HG03442 (cell line): Measurements from ENCODE around the gene PDYN.

Experiments used
- ATAC-seq: cut with Tn5 transposase; IDR thresholded peaks from one replicate; pipeline ENCODE4 v1.9.1; 2021; ENCODE audit warnings: mild to moderate bottlenecking, moderate library complexity; ENCODE audit not compliant: unreplicated experiment

The PDYN gene

DNA sequence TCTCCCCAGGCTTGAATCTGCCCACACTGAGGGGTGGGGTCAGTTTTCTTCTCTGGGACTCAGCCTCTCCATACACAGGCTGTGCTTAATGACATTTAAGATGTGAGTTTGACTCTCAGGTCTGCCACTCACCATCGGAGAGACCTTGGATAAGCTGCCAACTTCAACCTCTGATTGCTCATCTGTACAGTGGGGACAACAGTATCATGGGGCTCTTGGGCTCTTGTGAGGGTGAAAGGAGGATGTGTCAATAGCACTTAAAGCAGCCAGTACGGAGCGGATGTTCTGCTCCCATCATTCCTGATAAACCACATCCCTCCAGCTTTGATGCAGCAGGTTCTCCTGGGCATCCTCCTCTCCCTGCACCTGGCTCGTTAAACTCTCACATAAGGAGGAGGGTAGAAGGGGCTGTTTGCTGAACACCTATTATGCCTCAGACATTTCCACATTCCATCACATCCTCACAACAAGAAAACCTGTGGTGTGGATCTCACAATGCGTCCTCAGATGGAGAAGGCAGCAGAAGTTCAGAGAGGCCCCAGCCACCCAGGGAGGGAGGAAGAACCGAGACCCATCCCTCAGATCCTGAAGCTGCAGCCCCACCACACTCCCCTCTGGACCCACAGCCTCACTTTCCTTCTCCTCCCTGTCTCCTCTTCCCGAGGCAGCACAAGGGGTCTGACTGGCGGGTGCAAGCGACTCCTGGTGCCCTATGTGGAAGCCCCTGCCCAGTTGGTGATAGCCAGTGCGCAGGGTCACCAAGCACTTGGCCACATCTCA lies 1.9 kb upstream of the PDYN start:
- no peak for ATAC-seq

DNA sequence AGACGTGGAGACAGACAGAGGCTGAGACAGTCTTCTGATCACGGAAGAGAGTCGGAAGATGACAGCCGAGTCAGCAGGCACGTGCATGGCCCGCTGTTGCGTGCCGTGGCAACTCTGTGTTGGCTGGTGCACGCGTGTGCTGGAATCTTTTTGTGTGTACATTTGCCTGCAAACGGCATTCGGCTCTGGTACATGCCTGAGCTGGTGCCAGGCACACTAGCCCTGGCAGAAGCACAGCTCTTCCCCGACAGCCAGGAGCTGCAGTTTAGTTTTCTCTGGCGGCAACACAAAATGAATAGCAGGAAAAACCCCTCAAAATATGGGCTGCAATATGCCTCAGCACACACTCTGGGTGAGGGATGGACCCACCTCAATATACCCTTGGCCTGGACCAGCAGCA lies 769 bp upstream of the PDYN start:
- no peak for ATAC-seq

DNA sequence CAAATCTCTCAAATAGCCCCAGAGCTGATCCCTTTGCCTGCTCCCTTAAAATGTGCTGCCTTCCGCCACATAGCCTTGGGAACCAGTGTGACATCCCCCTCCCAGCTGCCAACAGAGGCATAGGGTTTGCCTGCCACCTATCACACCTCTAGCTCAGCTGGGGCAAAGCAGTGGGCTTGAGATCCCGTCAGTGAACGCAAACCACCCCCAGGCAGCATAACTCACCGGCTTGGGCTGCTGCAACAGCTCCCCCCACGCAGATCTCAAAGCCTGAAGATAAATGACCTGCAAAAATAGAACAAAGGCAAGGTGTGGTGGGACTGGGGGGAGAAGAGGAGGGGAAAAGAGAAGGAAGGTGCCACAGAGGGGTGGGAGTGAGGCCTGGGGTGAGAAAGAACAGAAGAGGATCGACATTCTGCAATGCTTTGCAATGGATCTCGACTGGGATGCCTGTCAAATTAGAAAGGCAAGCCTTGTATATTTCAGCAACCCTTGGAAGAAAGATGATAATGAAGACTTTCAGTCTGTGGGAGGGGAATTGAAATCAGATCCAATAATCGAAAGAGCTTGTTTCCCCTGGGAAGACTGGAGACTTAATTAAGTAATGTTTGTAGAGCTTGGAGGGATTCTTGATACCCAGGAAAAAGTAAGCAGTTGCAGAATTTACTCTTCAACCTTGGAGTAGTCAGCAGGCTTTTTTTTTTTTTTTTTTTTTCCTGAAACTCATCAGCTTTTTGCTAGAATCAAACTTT lies 1.3 kb downstream of the PDYN start:
- no peak for ATAC-seq

DNA sequence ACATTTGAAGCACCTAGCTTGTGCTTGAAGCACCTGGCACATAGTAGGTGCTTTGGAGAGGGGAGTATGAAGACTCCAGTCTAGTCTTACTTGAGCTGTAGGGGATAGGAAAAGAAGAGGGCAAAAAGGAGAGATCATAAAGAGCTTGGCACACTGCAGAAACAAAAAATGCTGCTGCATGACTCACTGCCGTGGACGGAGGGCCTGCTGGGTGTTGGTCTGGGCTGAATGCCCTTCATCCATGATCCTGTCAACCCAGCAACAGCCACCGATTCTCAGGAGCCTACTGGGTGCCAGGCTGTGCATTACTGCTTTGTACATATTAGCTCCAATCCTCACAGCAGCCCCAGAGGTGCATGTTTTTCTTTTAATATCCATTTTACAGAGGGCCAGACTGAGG lies 6.0 kb downstream of the PDYN start:
- ATAC-seq = no peak

DNA sequence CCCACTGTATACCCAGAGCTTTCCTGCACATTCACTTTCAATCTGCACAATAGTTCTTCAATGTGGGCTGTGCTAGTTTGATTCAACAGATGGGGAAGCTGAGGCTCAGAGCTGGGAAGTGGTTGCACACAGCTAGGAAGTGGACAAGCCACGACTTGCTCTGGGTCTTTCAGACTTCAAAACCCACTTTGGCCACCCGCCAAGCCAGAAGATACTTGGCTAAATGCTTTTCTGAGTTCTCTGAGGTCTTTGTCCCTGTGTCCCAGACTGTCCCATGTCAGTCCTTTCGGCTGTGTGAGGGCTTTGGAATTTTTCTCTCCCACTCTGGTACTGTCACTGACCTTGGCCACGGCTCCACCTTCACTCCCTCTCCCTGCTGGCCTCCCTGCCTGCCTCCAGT lies 10.6 kb downstream of the PDYN start:
- ATAC-seq = no peak

DNA sequence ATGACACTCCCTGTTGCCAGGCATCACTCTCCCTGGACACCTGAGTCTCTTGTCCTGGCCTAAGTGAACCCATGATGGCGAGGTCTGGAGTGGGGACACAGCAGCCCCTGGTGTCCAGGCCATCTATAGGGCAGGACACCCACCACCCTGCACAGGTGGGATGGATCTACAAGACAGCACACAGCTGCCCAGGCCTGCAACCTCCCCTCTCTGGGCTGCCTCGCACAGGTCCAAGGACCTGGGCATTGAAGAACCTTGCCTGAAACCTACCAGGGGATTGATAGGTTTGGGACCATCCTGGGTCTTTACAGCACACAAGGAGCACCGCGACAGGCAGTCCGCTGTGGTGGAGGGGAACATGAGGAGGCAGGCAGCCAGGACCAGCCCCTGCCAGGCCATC lies 11.2 kb downstream of the PDYN start:
- ATAC-seq = no peak

DNA sequence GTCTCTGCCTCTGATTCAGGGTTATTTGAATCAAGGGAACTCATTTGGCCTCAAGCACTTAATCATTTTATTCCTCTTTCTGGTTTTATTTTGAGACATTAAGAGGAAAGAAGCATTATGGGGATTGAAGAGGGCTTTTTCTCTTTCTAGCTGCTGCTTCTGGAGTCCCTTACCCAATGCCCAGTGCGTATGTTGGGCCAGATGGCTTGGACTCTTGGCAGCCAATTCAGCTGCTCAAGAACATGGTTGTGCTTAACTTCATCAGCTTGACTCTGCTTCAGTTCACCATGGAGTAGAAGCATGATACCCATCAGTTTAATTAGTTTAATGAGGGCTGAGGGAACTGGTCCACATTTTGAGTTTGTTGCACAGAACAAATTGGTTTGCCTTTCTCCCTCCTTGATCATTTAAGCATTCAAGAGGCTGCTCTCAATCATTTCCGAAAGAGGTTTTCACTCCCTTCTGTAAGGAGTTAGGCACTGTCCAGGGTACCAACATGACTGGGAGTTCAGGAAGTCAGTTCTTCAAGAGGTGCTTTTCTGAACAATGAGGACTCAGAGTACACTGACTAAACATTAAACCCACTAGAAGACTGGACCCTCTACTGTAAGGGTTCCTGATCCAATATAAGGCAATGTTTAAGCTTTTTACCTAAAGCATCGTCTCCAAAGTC lies 14.6 kb downstream of the PDYN start:
- no peak for ATAC-seq

GRCh38 chr20:1975291-1975690 lies 18.6 kb downstream of the PDYN start:
- ATAC-seq = no peak

- no peak for ATAC-seq
These were observed 20.0 kb downstream of the PDYN start for GRCh38 chr20:1973601-1974440.

DNA sequence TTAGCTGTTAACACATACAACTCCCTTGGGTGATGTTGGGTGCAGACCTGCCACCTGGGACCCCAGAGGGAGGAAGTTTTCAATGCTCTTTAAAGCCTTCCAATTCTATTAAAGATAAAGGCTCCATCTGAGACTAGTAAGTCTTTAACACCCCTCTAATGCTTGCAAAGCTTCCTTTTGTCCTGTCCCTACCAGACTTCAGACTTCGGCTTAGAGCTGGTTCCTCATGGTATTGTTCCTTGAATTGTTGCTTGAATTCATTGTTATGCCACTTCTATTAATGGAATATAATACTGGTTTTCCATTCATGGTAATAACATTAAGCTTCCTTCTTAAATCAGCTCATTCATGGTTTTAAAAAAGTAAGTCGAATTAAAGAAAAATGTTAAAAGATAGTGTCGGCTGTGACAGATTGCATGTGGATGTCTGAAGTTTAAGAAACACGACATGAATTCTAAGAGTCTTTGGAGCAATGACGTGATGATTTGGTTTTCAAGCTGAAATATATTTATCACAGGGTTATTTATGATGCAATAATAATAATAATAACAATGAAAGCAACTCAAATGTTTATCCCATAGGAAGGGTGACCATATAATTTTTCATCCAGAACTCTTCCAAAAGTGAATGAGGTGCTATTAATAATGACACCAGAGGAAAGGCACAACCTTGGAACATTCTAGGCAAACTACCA lies 21.8 kb downstream of the PDYN start:
- no peak for ATAC-seq

GRCh38 chr20:1968964-1969363 lies 24.9 kb downstream of the PDYN start:
- no peak for ATAC-seq

DNA sequence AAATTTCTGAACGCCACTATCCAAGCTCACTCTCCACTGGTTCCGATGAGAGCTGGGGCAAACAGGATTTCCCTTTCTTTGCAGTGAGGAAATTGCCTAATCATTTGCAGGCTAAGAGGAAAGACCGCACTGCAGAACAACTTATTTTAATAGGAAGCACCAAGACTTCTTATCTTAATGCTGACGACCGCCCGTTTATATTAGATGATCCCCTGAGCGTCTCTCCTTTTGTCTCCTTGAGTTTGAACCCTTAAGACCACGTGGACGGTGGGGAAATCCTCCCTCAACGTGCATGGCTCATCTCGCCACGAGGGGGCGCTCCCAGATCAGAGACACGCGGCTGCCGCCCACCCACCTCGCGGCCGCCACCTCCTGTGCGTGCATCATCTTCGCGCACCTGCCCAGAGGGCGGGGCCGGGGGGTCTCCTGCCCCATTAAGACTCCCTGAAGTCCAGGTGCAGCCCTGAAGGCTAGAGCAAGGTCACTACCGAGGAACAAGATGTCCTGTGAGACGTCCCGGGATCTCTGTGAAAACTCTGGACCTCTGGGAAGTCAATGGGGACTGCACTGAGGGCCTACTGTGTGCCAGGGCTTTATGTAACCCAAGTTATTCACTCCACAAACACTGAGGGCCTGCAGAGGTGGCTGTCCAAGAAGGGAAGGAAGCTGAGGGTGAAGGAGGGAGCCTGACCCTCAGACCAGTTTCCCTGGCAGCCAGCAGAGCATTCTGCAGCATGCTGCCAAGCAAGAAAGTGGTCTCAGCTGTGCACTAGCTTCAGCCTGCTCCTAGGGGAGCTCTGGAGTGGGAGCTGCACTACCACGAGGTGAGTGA lies 28.1 kb downstream of the PDYN start:
- ATAC-seq = no peak

- ATAC-seq = no peak
These were observed 29.0 kb downstream of the PDYN start for GRCh38 chr20:1964659-1965405.

DNA sequence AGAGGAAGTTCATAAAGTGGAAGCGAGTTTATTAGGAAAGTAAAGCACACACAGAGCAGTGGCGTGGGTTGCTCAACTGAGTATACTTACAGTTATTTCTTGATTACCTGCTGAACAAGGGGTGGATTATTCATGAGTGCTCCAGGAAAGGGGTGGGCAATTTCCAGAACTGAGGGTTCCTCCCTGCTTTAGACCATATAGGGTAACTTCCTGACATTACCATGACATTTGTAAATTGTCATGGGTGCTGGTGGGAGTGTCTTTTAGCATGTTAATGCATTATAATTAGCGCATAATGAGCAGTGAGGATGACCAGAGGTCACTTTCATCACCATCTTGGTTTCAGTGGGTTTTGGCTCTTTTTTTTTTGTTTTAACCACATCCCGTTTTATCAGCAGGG lies 29.8 kb downstream of the PDYN start:
- ATAC-seq = no peak

GRCh38 chr20:1961374-1961773 lies 32.5 kb downstream of the PDYN start:
- no peak for ATAC-seq

- ATAC-seq = no peak
These were observed 34.7 kb downstream of the PDYN start for GRCh38 chr20:1959156-1959555.

GRCh38 chr20:1958426-1958825 lies 35.4 kb downstream of the PDYN start:
- no peak for ATAC-seq

DNA sequence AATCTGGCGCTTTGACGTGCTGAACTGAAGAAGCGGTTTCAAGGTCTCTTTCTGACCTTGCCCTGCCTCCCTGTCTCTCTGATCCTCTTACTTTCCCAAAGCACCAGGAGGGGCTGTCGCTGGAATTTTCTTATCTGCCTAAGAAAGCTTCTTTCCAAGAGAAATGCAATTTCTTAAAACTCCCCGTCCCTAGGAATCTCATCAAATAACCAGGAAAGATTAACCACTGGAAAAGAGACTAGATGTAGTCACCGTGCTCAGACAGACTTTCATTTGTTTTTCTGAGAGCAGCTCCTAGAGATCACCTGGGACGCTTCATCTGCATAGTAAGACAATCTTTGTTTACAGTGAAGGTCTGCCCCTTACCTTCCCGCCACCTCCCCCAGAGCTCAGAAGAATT lies 38.6 kb downstream of the PDYN start:
- ATAC-seq = no peak

GRCh38 chr20:1953621-1954020 lies 40.2 kb downstream of the PDYN start:
- no peak for ATAC-seq
